Stimulated activated CD8-positive, alpha-beta memory T cell treated with anti-CD3 and anti-CD28 coated beads, Interleukin-4, amount 100 ng/mL, for 1 hour (primary cell): Measurements from ENCODE around the gene TMOD4.

Source experiments
- DNase-seq, 2 donors: peaks; one replicate each; pipeline ENCODE4 v3.0.0-alpha.2; 2020; ENCODE audit warnings: low read depth in 2 of 2, low spot score in 1 of 2

The TMOD4 gene

GRCh38 chr1:151176514-151177045 is 799 bp upstream of the TMOD4 start:
- no peak for DNase-seq

GRCh38 chr1:151175041-151175741 is 590 bp downstream of the TMOD4 start:
- no peak for DNase-seq

- no peak for DNase-seq
These were observed 4.6 kb downstream of the TMOD4 start for GRCh38 chr1:151171190-151171589.

GRCh38 chr1:151167116-151167515 is 8.7 kb downstream of the TMOD4 start:
- DNase-seq, result no peak

GRCh38 chr1:151166505-151166956 is 9.2 kb downstream of the TMOD4 start:
- DNase-seq, result no peak

- peak; percentile 80 to 88 for DNase-seq
These were observed 9.9 kb downstream of the TMOD4 start, which contains the start of the genes LYSMD1 and SCNM1 for GRCh38 chr1:151165738-151166504. Gene LYSMD1 (minus strand): TSS chr1:151165902. CDS start chr1:151165258, 644 bp downstream. Gene SCNM1 (plus strand): TSS chr1:151166144. CDS start chr1:151166153, 9 bp downstream.

GRCh38 chr1:151165281-151165737 is 10.5 kb downstream of the TMOD4 start:
- no peak for DNase-seq

- no peak for DNase-seq
These were observed 11.0 kb downstream of the TMOD4 start for GRCh38 chr1:151164732-151165280.

- no peak for DNase-seq
These were observed 16.4 kb downstream of the TMOD4 start for GRCh38 chr1:151159373-151159772.

- DNase-seq, result no peak
These were observed 17.0 kb downstream of the TMOD4 start for GRCh38 chr1:151158751-151159251.

GRCh38 chr1:151158326-151158725 is 17.5 kb downstream of the TMOD4 start:
- DNase-seq, result no peak

GRCh38 chr1:151157067-151157531 is 18.7 kb downstream of the TMOD4 start:
- peak in 1 of 2 donors; percentile 34 for DNase-seq

- DNase-seq, result peak; percentile 56 to 60
These were observed 19.3 kb downstream of the TMOD4 start, which contains the start of gene TNFAIP8L2 for GRCh38 chr1:151156515-151156819. Gene TNFAIP8L2 (plus strand): TSS chr1:151156649. CDS start chr1:151158698, 2,049 bp downstream.

- no peak for DNase-seq
These were observed 28.1 kb downstream of the TMOD4 start for GRCh38 chr1:151147665-151148064.

GRCh38 chr1:151147132-151147503 is 28.7 kb downstream of the TMOD4 start:
- no peak for DNase-seq

GRCh38 chr1:151146412-151147131 is 29.2 kb downstream of the TMOD4 start, which contains the start of gene SEMA6C:
Gene SEMA6C (minus strand): TSS chr1:151146631. CDS start chr1:151142621, 4,010 bp downstream.
- DNase-seq, result peak; percentile 66 to 77

- no peak for DNase-seq
These were observed 29.7 kb downstream of the TMOD4 start for GRCh38 chr1:151146072-151146411.

- DNase-seq, result no peak
These were observed 30.3 kb downstream of the TMOD4 start for GRCh38 chr1:151145304-151146071.

GRCh38 chr1:151144474-151145303 is 31.1 kb downstream of the TMOD4 start:
- no peak for DNase-seq
